Measurements from ENCODE around the gene HOXA7. TPM values are rescaled to one million over a fixed set of nuclear protein-coding genes. Genes with fewer than 3 reads are reported as not detected.
A peak's percentile ranks its signal among the peaks of the same experiment; 100 is the strongest.

Gene HOXA7
- total RNA-seq, 6 experiments from 2014 or later: not detected

DNA sequence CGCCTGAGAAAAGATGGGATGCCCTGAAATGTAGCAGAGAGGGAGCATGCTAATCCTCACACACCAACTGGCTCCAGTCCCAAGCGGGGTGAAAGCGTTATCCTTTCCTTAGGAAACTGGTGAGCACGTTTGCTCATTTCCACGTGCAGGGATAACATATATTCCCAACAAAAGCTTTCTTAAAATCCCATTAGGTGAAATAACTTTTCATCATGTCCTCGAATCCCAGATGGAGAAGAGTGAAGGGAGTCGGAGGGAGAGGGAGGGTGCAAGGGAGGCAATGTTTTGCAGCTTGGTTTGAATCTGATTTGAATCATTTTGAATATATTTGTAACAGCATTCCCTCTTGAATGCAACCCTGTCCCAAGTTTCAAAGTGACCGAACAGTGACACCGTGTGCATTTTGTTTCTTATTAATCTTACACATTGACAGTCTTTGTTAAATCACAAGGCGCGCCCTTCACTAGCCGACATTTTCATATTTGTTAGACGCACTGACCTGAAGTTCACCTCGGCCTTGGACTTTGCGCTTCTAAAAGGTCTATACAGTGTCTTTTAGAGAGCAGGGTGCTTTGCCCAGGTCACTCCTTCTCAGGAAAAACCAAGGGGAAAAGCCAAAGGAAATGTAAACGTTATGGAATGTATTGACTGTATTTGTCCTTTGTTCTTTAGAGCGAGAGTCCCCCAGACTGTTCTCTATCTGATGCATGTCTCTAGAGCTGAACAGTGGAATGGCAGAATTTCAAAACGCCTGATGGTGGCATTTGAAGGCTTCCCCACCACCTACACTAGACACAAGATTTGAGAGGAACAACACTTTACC is 22.9 kb downstream of the HOXA7 start:
- 30% methylated on average over 18 of the region's 18 CpGs for WGBS (ENCODE audit: insufficient coverage, low coverage, low lambda C conversion rate, missing lambda C conversion rate)
- no peak for ATAC-seq
- Histone ChIP-seq H3K27ac (no peak overlapping the region), H3K27me3 (peaks cover 0 to 31% of the 10 kb centered on the region in 2 donors), H3K4me3 (no peak overlapping the region), H3K9me3 (no peaks in the 10 kb centered on the region), H3K4me1 (no peaks in the 10 kb centered on the region), H3K36me3 (no peaks in the 10 kb centered on the region)
- DNase-seq: no peak
- no peak for TF ChIP-seq CTCF (IDR thresholded peaks at IDR 0.05)
- no peak for TF ChIP-seq POLR2A (IDR thresholded peaks at IDR 0.05)
- intact Hi-C loops (cut with DNase I): no loop called here

DNA sequence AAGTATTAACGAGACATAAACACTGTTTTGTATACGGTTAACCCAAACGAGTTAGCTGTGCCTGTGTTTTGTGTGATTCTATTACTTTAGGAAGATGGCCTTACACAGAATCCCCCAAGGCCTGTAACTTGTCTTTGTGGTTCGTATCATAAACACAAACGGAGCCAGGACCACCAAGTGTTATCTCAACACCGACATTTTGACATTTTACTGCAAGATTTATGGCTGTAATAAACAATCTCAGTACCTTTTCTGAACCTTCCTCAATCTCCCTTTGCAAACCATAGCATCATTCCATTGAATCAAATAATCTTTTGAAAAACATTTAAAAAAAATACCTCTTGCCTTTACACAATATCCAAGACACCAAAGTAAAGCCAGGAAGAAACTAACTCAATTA is 23.5 kb downstream of the HOXA7 start:
- no peaks in the 10 kb centered on the region for H3K4me1 ChIP-seq
- no peak for ATAC-seq
- DNase-seq: no peak
- H3K4me3 ChIP-seq: no peak overlapping the region
- intact Hi-C loops (cut with DNase I): no loop called here
- no peaks in the 10 kb centered on the region for H3K36me3 ChIP-seq
- TF ChIP-seq POLR2A (IDR thresholded peaks at IDR 0.05) (no peak), CTCF (IDR thresholded peaks at IDR 0.05) (no peak)
- WGBS (ENCODE audit: insufficient coverage, low coverage, low lambda C conversion rate, missing lambda C conversion rate): 30% methylated on average over 6 of the region's 6 CpGs
- no peaks in the 10 kb centered on the region for H3K9me3 ChIP-seq
- H3K27me3 ChIP-seq: peaks cover 0 to 27% of the 10 kb centered on the region in 2 donors
- no peak overlapping the region for H3K27ac ChIP-seq

GRCh38 chr7:27132214-27132613 is 24.3 kb downstream of the HOXA7 start:
- Histone ChIP-seq H3K4me1 (no peaks in the 10 kb centered on the region), H3K9me3 (no peaks in the 10 kb centered on the region), H3K4me3 (no peak overlapping the region), H3K27ac (no peak overlapping the region), H3K36me3 (no peaks in the 10 kb centered on the region), H3K27me3 (peaks cover 0 to 27% of the 10 kb centered on the region in 2 donors)
- TF ChIP-seq CTCF (IDR thresholded peaks at IDR 0.05): no peak
- no peak for TF ChIP-seq POLR2A (IDR thresholded peaks at IDR 0.05)
- intact Hi-C loops (cut with DNase I): no loop called here
- no peak for ATAC-seq
- DNase-seq: no peak
- WGBS (ENCODE audit: insufficient coverage, low coverage, low lambda C conversion rate, missing lambda C conversion rate): 27% methylated on average over 2 of the region's 2 CpGs

DNA sequence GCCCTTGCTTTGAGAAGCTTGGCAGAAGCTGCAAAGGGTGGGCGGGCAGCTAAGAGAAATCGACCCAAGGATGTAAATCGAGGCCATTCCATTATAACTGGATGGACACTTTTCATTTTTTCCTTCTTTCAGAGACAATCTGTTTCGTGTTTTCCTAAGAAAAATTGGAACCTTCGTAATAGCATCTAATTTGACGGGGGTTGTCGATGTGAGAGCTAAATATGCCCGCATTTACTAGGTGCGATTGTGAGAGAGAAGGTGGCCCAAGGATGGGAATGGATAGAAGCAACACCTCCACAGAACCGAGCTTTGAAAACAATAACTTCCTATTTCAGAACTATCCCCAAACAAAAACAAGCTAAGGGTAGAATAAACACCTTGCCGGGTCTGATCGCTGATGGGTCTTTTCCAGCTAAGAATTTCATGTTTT is 25.1 kb downstream of the HOXA7 start:
- 19% methylated on average over 12 of the region's 12 CpGs for WGBS (ENCODE audit: insufficient coverage, low coverage, low lambda C conversion rate, missing lambda C conversion rate)
- intact Hi-C loops (cut with DNase I): no loop called here
- peak overlapping the region; percentile 35 to 54 (median 41) for H3K4me3 ChIP-seq
- no peak for ATAC-seq
- no peaks in the 10 kb centered on the region for H3K9me3 ChIP-seq
- H3K27me3 ChIP-seq: peaks cover 0 to 27% of the 10 kb centered on the region in 2 donors
- H3K27ac ChIP-seq: peak overlapping the region in 2 of 3 donors; percentile 57 to 59
- no peaks in the 10 kb centered on the region for H3K36me3 ChIP-seq
- H3K4me1 ChIP-seq: no peaks in the 10 kb centered on the region
- TF ChIP-seq CTCF (IDR thresholded peaks at IDR 0.05) (no peak), POLR2A (IDR thresholded peaks at IDR 0.05) (no peak)
- no peak for DNase-seq
